ENCODE data around the gene SKI.

The SKI gene

DNA sequence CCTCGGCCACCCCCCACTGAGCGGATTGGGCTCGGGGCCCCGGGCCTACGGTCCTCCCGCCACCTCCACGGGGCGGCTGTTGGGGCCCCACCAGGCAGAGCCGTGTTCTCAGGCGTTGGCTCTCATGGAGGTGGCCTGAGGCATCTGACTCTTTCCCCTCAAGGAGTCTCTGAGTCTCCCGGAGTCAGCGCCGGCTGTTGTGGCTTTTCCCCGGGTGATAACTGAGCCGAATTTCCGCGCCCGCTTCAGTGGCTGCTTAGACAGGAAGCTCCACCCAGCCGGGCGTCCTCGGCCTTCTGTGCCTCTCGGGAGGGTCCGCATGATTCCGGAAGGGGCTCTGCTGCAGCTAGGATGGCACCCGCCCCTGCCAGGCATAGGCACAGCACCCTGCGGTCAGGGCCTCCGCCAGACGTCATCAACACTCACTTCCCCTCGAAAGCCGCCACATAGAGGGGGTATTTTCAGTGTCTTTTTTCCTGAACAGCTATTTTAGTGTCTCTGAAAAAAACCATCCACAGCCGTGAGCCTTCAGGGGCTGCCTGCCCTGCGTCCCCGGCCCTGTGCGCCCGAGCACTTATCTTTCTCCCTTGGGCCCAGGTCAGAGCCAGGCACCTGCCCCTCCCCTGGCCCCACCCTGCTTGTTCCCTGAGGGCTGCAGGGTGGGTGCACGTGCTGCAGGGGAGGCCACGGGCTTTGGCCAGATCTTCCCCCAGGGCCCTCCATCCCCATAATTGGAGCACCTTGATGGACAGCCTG lies 72.9 kb downstream of the SKI start:
- DNase-seq (ENCODE audit: extremely low spot score, insufficient read length, low read depth) (peak; percentile 61), FAIRE-seq (peak; percentile 95)

DNA sequence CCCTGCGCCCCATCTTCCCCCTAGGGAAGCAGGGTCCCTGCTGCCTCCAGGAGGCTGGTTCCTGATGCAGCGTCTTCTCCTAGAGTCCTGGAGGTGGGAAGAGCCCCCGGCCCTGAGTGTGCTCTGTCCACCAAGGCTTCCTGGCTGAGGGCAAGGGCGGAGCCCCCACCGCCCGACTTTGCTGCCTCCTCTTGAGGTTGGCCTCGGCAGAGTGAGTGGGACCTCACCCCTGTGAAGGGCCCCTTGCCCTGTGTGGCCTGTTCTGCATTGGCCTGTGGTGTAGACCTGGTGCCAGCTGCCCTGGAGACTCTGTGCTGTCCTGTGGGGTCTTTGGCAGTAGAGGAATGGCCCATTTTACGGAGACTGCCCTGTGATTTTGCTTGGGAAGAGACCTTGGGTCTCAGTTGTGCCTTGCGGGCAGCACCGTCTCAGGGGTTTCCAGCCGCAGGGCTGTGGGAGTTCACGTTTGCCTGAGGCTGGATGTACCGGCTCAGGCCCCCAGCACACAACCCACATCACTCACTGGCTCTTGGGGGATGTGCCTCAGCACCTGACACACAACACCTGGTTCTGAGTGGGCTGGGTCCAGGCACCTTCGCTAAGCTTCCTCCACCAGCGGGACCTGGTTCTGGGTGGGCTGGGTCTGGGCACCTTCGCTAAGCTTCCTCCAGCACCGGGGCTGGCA lies 73.6 kb downstream of the SKI start:
- peak; percentile 21 for FAIRE-seq

GRCh38 chr1:2302292-2302925 lies 74.3 kb downstream of the SKI start:
- no peak for DNase-seq (ENCODE audit: extremely low spot score, insufficient read length, low read depth)
- FAIRE-seq: no peak

More for the DNA sequence above, 73.6 kb downstream of the SKI start:
- DNase-seq (ENCODE audit: extremely low spot score, insufficient read length, low read depth): no peak

GRCh38 chr1:2303016-2303775 lies 75.1 kb downstream of the SKI start:
- no peak for DNase-seq (ENCODE audit: extremely low spot score, insufficient read length, low read depth)
- FAIRE-seq: no peak

- no peak for DNase-seq (ENCODE audit: extremely low spot score, insufficient read length, low read depth)
- FAIRE-seq: no peak
These were observed 75.7 kb downstream of the SKI start for GRCh38 chr1:2303781-2304180.

GRCh38 chr1:2304282-2304681 lies 76.2 kb downstream of the SKI start:
- FAIRE-seq (no peak), DNase-seq (ENCODE audit: extremely low spot score, insufficient read length, low read depth) (no peak)

GRCh38 chr1:2304921-2305681 lies 77.0 kb downstream of the SKI start:
- no peak for DNase-seq (ENCODE audit: extremely low spot score, insufficient read length, low read depth)
- FAIRE-seq: no peak

- DNase-seq (ENCODE audit: extremely low spot score, insufficient read length, low read depth) (no peak), FAIRE-seq (no peak)
These were observed 78.2 kb downstream of the SKI start for GRCh38 chr1:2306151-2306978.

DNA sequence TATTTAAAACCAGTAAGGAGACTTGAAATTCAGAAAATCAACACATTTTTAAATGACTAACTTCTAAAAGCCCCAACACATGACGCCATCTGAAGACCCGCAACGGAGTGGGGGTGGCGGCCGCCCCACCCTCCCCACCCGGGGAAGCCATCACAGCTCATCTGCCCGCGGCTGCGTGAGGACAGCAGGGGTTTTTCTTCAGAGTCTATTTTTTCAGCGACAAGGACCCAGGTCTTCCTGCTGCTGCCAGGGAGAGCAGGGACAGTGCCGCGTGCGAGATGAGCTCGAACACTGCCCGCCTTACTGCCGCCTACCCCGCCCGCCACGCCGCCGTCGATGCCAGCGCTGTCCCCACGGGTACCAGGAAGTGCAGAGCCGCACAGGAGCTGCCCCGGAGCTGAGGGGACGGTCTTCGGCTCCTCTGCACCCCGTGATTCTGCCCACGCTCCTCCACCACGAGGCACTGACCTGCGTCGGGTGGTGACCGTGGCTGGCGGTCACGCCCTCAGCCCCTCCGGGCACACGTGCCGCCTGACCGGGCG lies 79.0 kb downstream of the SKI start:
- DNase-seq (ENCODE audit: extremely low spot score, insufficient read length, low read depth) (no peak), FAIRE-seq (no peak)

DNA sequence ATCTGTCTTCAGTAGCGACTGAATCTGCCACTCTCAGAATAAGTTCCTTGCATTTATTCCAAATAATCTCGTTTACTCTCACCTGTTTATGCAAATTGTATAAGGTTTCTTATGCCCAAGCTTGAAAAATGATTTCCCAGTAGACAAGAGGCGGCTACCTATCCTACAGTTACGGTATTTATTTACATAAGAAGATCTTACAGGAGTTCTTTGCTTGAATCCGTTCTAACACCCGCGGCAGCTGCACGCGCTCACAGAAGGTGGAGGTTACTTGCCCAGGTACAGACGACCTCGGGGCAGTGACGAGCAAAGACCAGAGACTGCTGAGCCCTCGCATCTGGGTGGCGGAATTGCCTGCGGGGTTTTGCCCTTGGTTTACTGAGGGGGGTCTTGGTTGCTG lies 79.9 kb downstream of the SKI start:
- DNase-seq (ENCODE audit: extremely low spot score, insufficient read length, low read depth): no peak
- no peak for FAIRE-seq

GRCh38 chr1:2308844-2309243 lies 80.7 kb downstream of the SKI start:
- DNase-seq (ENCODE audit: extremely low spot score, insufficient read length, low read depth): no peak
- no peak for FAIRE-seq

DNA sequence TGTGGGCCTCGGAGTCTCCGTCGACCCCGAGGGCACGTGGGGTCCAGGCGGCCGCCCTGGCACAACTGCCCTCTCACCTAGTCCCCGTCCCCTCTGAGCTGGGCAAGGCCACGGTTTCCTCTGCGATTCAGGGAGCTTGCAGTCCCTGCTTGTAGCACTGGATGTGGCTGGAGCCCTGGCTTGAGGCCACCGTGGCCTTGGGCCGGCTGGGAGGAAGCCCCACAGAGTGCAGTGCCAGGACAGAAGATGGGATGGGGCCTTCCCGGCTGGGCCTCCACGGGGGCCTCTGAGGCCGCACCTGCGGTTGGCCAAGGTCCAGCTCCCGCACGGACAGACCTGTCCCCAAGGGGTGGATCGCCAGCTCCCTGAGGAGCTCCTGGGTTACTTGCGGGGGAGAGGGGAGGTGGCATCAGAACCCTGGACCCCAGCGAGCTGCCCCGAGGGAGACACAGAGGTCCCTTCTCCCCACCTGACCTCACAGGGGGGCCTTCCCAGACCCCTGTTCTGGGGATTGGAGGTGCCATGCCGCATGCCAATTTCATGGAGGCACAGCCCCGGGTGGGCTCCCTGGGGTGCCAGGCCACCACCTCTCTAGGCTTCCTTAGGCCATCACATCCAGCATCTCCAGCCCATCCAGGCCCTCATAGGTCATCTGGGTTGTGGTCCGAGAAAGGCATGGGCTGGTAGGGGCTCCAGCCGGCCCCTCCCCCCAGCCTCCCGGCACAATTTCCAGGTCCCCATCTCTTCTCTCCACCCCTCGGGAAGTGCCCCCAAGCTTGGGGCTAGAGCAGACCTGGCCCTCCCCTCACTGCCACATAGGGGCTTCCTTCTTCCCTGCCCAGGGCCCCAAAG lies 82.4 kb downstream of the SKI start:
- FAIRE-seq: no peak

DNA sequence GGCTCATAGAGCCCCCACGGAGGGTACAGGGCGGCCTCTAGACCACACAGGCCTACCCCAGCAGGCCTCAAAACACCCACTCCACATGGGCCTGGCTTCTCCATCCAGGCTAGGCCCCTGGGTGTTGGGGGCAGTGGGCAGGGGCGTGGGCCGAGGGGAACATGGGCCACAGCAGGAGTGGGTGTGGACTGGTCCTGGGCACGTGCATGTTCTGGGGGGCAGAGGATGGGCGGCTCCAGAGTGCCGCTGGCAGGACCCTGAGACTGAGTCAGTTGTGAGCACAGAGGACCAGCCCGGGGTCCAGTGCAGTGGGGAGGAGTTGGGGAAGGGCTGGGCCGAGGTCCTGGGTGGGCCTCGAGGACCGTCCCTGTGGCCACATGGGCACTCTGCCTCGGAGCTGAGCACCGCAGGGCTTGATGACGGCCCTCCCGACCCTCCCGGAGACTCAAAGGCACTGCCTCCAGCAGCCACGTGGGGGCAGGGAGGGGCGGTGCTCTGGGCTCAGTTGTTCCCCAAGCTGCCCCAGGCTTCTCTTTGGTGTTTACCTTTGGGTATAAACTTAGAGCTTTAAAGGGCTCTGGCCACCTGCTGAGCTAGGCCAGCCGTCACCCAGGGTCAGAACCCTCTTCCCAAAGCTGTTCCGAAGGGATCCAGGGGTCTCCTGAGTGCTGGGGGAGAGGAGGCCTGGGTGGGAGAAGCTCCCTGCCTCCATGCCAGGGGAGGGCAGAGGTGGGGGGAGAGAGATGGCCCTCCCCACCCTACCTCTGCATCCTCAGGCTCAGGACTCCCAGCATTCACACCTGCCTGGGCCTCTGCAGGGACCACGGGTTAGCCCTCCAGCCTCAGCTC lies 83.3 kb downstream of the SKI start:
- DNase-seq (ENCODE audit: extremely low spot score, insufficient read length, low read depth) (no peak), FAIRE-seq (peak; percentile 21)

More for the DNA sequence above, 82.4 kb downstream of the SKI start:
- no peak for DNase-seq (ENCODE audit: extremely low spot score, insufficient read length, low read depth)

GRCh38 chr1:2312160-2312514 lies 84.0 kb downstream of the SKI start:
- DNase-seq (ENCODE audit: extremely low spot score, insufficient read length, low read depth) (no peak), FAIRE-seq (no peak)

- DNase-seq (ENCODE audit: extremely low spot score, insufficient read length, low read depth): no peak
- FAIRE-seq: no peak
These were observed 84.6 kb downstream of the SKI start for GRCh38 chr1:2312515-2313301.

DNA sequence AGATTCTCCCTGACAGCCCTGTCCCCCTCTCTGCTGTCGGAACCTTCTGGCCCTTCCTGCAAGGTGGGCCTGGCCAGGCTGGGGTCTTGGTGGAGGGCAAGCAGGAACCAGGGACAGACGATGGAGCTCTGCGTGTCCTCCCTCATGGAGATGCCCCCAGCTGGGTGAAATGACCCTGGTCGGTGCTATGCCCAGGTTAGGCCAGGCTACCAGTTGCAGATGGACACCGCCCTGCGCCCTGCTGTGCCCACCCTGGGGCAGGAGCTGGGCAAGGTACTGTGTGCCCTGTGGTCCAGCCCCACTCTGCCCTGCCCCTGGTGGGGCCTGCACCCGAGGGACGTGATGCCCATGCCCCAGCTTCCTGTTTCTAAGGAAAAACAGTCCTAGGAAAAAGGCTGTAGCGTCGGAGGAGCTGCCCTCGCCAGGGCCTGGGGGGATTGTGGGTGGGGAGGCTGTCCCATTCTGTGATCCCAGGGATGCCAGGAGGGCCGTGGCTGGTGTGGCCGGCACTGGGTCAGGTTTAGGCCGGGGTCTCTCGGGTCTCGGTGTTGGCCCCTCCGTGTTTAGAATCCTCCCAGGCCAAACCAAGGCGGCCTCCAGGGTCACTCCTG lies 85.6 kb downstream of the SKI start:
- FAIRE-seq: no peak
- DNase-seq (ENCODE audit: extremely low spot score, insufficient read length, low read depth): no peak
